Ramos (cell line): ENCODE results near the gene UBE3D.

Source experiments
- in situ Hi-C: fragments of 300-500 bp; cut with MboI; formaldehyde crosslinking; loops from one replicate; pipeline ENCODE4 v1.14.3; 2022; ENCODE audit warnings: low sequenced_read_pairs; ENCODE audit not compliant: unreplicated experiment

Gene UBE3D

GRCh38 chr6:82987416-82987815 is 78.2 kb downstream of the UBE3D start:
- in situ Hi-C loops, result no loop called here

GRCh38 chr6:82984720-82985119 is 80.9 kb downstream of the UBE3D start:
- in situ Hi-C loops, result no loop called here

- in situ Hi-C loops, result no loop called here
Observed at GRCh38 chr6:82980086-82980485, 85.6 kb downstream of the UBE3D start.

- in situ Hi-C loops, result no loop called here
Observed at GRCh38 chr6:82979657-82980056, 86.0 kb downstream of the UBE3D start.

GRCh38 chr6:82978362-82978945 is 87.2 kb downstream of the UBE3D start:
- in situ Hi-C loops, result no loop called here

GRCh38 chr6:82976179-82976578 is 89.5 kb downstream of the UBE3D start:
- in situ Hi-C loops, result no loop called here

GRCh38 chr6:82971877-82972460 is 93.7 kb downstream of the UBE3D start:
- in situ Hi-C loops, result no loop called here

- in situ Hi-C loops, result no loop called here
Observed at GRCh38 chr6:82970839-82971238, 94.8 kb downstream of the UBE3D start.

GRCh38 chr6:82968708-82969107 is 96.9 kb downstream of the UBE3D start:
- in situ Hi-C loops, result no loop called here

GRCh38 chr6:82963191-82963925 is 102.3 kb downstream of the UBE3D start:
- in situ Hi-C loops, result no loop called here

- in situ Hi-C loops, result no loop called here
Observed at GRCh38 chr6:82959385-82959941, 106.2 kb downstream of the UBE3D start.

- in situ Hi-C loops, result no loop called here
Observed at GRCh38 chr6:82958551-82958950, 107.1 kb downstream of the UBE3D start.

- in situ Hi-C loops, result no loop called here
Observed at GRCh38 chr6:82957868-82958245, 107.8 kb downstream of the UBE3D start.

- in situ Hi-C loops, result no loop called here
Observed at GRCh38 chr6:82957171-82957867, 108.3 kb downstream of the UBE3D start.

GRCh38 chr6:82955841-82956240 is 109.8 kb downstream of the UBE3D start:
- in situ Hi-C loops, result no loop called here

- in situ Hi-C loops, result no loop called here
Observed at GRCh38 chr6:82954937-82955577, 110.6 kb downstream of the UBE3D start.

- in situ Hi-C loops, result no loop called here
Observed at GRCh38 chr6:82954356-82954755, 111.3 kb downstream of the UBE3D start.

- in situ Hi-C loops, result no loop called here
Observed at GRCh38 chr6:82953871-82954270, 111.8 kb downstream of the UBE3D start.

GRCh38 chr6:82951935-82952334 is 113.7 kb downstream of the UBE3D start:
- in situ Hi-C loops, result no loop called here

- in situ Hi-C loops, result no loop called here
Observed at GRCh38 chr6:82951389-82951788, 114.3 kb downstream of the UBE3D start.
